ENCODE measurements around the gene CAP2. TPM values are rescaled to one million over a fixed set of nuclear protein-coding genes. Genes with fewer than 3 reads are reported as not detected.

The CAP2 gene
- total RNA-seq, 2 experiments from 2014 or later = not detected

DNA sequence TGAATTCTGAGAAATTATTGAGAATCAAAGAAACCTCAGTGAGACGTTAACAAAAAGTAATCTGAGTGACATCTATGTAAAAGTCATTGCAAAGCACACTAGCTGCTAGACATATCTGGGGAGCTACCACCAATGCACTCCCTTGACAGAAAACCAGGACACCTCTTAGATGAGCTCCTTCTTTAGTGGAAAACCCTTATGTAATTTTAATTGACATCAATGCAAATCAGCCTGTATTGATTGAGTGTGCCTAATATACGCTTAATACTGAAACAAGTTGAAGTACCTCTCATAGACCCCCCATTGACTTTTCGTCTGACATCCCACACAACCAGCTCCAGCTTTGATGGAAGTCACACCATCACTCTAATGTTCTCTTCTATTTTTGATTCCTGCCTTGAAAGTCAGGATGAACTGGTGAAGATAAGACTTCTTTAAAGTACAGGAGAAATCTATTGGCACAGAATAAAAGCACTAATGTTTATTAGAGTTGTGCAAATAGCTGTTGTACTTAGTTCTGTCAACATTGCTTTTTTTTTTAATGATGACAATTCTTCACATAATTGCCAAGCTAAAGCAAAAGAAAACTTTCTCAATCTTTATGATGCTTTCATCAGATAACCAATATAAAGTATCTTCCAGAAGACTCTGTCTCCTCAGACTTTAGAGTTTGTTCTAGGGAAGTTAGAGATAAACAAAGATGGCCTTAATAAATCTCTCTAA lies 108.7 kb downstream of the CAP2 start:
- Mint-ChIP-seq H3K4me1 (ENCODE audit: low read depth) (no peaks in the 10 kb centered on the region), H3K4me3 (no peak overlapping the region), H3K9me3 (no peaks in the 10 kb centered on the region), H3K27ac (no peak overlapping the region), H3K27me3 (no peaks in the 10 kb centered on the region), H3K36me3 (ENCODE audit: low read depth) (no peaks in the 10 kb centered on the region)
- no peak for DNase-seq
- POLR2A ChIA-PET = no interaction called here
- no peak for ATAC-seq
- TF ChIP-seq, protein P1, sequence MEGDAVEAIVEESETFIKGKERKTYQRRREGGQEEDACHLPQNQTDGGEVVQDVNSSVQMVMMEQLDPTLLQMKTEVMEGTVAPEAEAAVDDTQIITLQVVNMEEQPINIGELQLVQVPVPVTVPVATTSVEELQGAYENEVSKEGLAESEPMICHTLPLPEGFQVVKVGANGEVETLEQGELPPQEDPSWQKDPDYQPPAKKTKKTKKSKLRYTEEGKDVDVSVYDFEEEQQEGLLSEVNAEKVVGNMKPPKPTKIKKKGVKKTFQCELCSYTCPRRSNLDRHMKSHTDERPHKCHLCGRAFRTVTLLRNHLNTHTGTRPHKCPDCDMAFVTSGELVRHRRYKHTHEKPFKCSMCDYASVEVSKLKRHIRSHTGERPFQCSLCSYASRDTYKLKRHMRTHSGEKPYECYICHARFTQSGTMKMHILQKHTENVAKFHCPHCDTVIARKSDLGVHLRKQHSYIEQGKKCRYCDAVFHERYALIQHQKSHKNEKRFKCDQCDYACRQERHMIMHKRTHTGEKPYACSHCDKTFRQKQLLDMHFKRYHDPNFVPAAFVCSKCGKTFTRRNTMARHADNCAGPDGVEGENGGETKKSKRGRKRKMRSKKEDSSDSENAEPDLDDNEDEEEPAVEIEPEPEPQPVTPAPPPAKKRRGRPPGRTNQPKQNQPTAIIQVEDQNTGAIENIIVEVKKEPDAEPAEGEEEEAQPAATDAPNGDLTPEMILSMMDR (IDR thresholded peaks at IDR 0.05) = no peak
- intact Hi-C loops (cut with micrococcal nuclease) = no loop called here
- CTCF ChIA-PET = no interaction called here

DNA sequence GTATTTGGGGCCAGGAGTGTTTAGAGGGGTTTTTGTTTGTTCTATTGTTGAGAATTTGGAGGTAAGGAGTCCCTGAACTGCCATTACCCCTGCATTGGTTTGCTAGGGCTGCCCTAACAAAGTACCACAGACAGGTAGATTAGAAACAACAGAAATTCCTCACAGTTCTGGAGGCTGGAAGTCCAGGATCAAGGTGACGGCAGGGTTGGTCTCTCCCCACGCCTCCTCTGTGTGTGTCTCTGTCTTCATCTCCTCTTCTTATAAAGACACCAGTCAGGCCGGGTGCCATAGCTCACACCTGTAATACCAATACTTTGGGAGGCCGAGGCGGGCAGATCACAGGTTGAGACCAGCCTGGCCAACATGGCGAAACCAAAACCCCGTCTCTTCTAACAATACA lies 109.7 kb downstream of the CAP2 start:
- no peak for ATAC-seq
- Mint-ChIP-seq H3K27me3 (no peaks in the 10 kb centered on the region), H3K4me1 (ENCODE audit: low read depth) (no peaks in the 10 kb centered on the region), H3K9me3 (no peaks in the 10 kb centered on the region), H3K27ac (no peak overlapping the region), H3K36me3 (ENCODE audit: low read depth) (no peaks in the 10 kb centered on the region), H3K4me3 (no peak overlapping the region)
- no peak for DNase-seq
- CTCF ChIA-PET = interaction anchor here (3.3 kb wide), 1 partner anchor 82 kb away, joined by 17 read pairs; no protein-coding TSS in a partner anchor
- TF ChIP-seq, protein P1 (IDR thresholded peaks at IDR 0.05) = no peak
- intact Hi-C loops (cut with micrococcal nuclease) = no loop called here
- POLR2A ChIA-PET = no interaction called here

DNA sequence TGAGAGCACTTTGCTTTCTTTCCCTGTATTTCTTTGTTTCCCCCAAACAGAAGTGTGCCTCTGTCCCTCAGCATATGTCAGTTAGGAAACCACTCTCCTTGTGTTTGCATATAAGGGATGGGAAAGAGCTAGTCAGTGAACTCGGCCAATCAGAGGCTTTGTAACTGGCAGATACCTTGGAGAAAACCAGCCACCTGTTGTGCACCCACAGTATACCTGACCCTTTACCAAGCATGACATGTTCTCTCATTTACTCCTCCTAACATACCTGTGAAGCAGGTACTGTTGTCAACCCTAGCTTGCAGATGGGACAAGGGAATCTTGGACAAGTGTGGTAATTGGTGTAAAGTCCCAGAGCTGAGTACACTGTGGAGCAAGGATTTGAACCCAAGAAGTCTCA lies 110.6 kb downstream of the CAP2 start:
- no peak overlapping the region for H3K27ac Mint-ChIP-seq
- intact Hi-C loops (cut with micrococcal nuclease) = no loop called here
- CTCF ChIA-PET = interaction anchor here (0.7 to 3.3 kb wide), 4 partner anchors 21 to 301 kb away, joined by 3 to 17 read pairs (median 5); partner anchors contain the start of gene FAM8A1
- no peaks in the 10 kb centered on the region for H3K9me3 Mint-ChIP-seq
- H3K36me3 Mint-ChIP-seq (ENCODE audit: low read depth) = no peaks in the 10 kb centered on the region
- no peaks in the 10 kb centered on the region for H3K27me3 Mint-ChIP-seq
- TF ChIP-seq, protein P1 (IDR thresholded peaks at IDR 0.05) = no peak
- H3K4me3 Mint-ChIP-seq = no peak overlapping the region
- no peaks in the 10 kb centered on the region for H3K4me1 Mint-ChIP-seq (ENCODE audit: low read depth)
- ATAC-seq (no peak), DNase-seq (no peak)
- POLR2A ChIA-PET = no interaction called here

DNA sequence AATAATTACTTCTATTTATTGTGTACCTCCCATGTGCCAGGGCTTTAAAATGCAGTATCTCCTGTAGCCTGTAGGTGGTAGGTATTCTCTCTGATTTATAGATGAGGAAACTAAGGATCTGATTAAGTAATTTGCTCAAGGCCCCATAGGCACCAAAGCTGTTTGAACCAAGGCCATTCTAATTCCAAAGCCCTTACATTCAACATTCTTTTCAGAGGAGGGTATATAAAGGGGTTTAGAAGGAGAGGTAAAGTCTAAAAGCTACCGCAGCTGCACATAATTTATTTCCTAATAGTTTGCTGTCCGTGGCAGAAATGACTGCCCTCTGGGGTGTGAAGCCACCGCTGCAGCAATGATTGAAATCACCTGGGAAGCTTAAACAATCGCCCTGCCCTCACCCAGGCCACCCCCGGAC lies 111.7 kb downstream of the CAP2 start:
- POLR2A ChIA-PET = interaction anchor here (0.6 to 0.8 kb wide), 2 partner anchors 12 to 15 kb away, joined by 3 read pairs; no protein-coding TSS in a partner anchor
- TF ChIP-seq, protein P1 (IDR thresholded peaks at IDR 0.05) = no peak
- H3K4me3 Mint-ChIP-seq = no peak overlapping the region
- CTCF ChIA-PET = interaction anchor here (0.8 to 3.3 kb wide), 5 partner anchors 14 to 300 kb away, joined by 3 to 17 read pairs (median 5); no protein-coding TSS in a partner anchor
- DNase-seq (no peak), ATAC-seq (no peak)
- no peaks in the 10 kb centered on the region for H3K4me1 Mint-ChIP-seq (ENCODE audit: low read depth)
- no peaks in the 10 kb centered on the region for H3K9me3 Mint-ChIP-seq
- no peak overlapping the region for H3K27ac Mint-ChIP-seq
- no peaks in the 10 kb centered on the region for H3K36me3 Mint-ChIP-seq (ENCODE audit: low read depth)
- H3K27me3 Mint-ChIP-seq = no peaks in the 10 kb centered on the region
- intact Hi-C loops (cut with micrococcal nuclease) = no loop called here

DNA sequence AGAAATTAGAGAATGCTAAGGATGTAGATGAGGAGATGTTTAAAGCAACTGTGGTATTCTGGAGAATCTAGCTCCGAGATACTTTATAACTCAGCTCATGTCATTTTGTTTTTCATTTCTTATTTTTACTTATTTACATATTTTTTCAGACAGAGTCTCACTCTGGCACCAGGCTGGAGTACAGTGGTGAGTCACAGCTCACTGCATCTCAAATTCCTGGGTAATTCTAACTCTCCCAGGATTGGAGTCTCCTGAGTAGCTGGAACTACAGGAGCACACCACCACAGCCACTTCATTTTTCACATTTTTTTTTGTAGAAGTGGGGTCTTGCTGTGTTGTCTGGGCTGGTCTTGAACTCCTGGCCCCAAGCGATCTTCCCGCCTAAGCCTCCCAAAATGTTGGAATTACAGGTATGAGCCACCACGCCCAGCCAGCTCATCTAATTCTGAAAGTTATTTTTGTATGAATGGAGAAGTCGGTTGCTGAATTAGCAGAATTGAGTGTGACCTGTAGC lies 112.4 kb downstream of the CAP2 start:
- DNase-seq (no peak), ATAC-seq (no peak)
- H3K27me3 Mint-ChIP-seq = no peaks in the 10 kb centered on the region
- intact Hi-C loops (cut with micrococcal nuclease) = no loop called here
- TF ChIP-seq, protein P1 (IDR thresholded peaks at IDR 0.05) = no peak
- no peak overlapping the region for H3K4me3 Mint-ChIP-seq
- no peak overlapping the region for H3K27ac Mint-ChIP-seq
- no peaks in the 10 kb centered on the region for H3K4me1 Mint-ChIP-seq (ENCODE audit: low read depth)
- no peaks in the 10 kb centered on the region for H3K36me3 Mint-ChIP-seq (ENCODE audit: low read depth)
- no peaks in the 10 kb centered on the region for H3K9me3 Mint-ChIP-seq
- CTCF ChIA-PET = interaction anchor here (0.8 to 3.3 kb wide), 4 partner anchors 15 to 79 kb away, joined by 3 to 17 read pairs (median 4); no protein-coding TSS in a partner anchor
- POLR2A ChIA-PET = interaction anchor here (0.8 kb wide), 1 partner anchor 12 kb away, joined by 3 read pairs; no protein-coding TSS in a partner anchor
